HFFc6 (cell line): ENCODE results near the gene PTGS1. TPM values are rescaled to one million over a fixed set of nuclear protein-coding genes. Genes with fewer than 3 reads are reported as not detected.
"Not testable (repeated sequence)": the region's sequence is repeated elsewhere in the genome, so short reads cannot be mapped to it uniquely, and the experiment has no call there.

Experiments used
- DNase-seq: peaks from one replicate; pipeline ENCODE4 v3.0.0-alpha.2; 2018
- H3K27ac Mint-ChIP-seq: 2 replicates; pipeline ENCODE4 v1.8.0; 2020; ENCODE audit warnings: mild to moderate bottlenecking, mixed read lengths
- H3K27me3 Mint-ChIP-seq: 2 replicates; pipeline ENCODE4 v1.8.0; 2021; ENCODE audit warnings: mild to moderate bottlenecking, moderate library complexity, mixed read lengths; ENCODE audit not compliant: insufficient read depth
- H3K36me3 Mint-ChIP-seq: 2 replicates; pipeline ENCODE4 v1.8.0; 2021; ENCODE audit warnings: low read depth, mixed read lengths
- H3K4me1 Mint-ChIP-seq: 2 replicates; pipeline ENCODE4 v1.8.0; 2020; ENCODE audit warnings: low read depth, mixed read lengths
- H3K4me3 Mint-ChIP-seq: 2 replicates; pipeline ENCODE4 v1.8.0; 2020; ENCODE audit warnings: mild to moderate bottlenecking, moderate library complexity, mixed read lengths
- H3K9me3 Mint-ChIP-seq: 2 replicates; pipeline ENCODE4 v1.8.0; 2020; ENCODE audit warnings: mild to moderate bottlenecking, mixed read lengths
- CTCF ChIP-seq: fragments of 200-600 bp; sonication (generic); IDR thresholded peaks from 2 replicates; pipeline ENCODE4 v1.5.0; 2021; ENCODE audit warnings: antibody characterized with exemption, mild to moderate bottlenecking
- total RNA-seq, 6 experiments: library from RNA; stranded (reverse); fragmentation: NEBNext Ultra II Directional; extraction: Animal tissue kit (Norgen Biotek cat#: 25700); gene quantifications; 2 replicates in 1 of 6; 3 replicates in 5 of 6; pipeline ENCODE4 v1.2.3, GENCODE V29; 2021

The PTGS1 gene
- total RNA-seq, 6 experiments from 2014 or later = 33.0 to 122 (median 102) TPM

GRCh38 chr9:122355336-122355875 is 15.4 kb upstream of the PTGS1 start:
- 0 out of 2 replicates have a peak, but pooled peaks cover 1% of the 10 kb centered on the region for H3K27me3 Mint-ChIP-seq
- peaks cover 5% of the 10 kb centered on the region; the same call in 1 of the 2 replicates for H3K36me3 Mint-ChIP-seq
- H3K9me3 Mint-ChIP-seq = peaks cover 4% of the 10 kb centered on the region; the same call in 1 of the 2 replicates
- DNase-seq = no peak
- H3K4me3 Mint-ChIP-seq = no peak overlapping the region
- H3K27ac Mint-ChIP-seq = no peak overlapping the region
- peaks cover 23% of the 10 kb centered on the region for H3K4me1 Mint-ChIP-seq
- no peak for TF ChIP-seq CTCF

DNA sequence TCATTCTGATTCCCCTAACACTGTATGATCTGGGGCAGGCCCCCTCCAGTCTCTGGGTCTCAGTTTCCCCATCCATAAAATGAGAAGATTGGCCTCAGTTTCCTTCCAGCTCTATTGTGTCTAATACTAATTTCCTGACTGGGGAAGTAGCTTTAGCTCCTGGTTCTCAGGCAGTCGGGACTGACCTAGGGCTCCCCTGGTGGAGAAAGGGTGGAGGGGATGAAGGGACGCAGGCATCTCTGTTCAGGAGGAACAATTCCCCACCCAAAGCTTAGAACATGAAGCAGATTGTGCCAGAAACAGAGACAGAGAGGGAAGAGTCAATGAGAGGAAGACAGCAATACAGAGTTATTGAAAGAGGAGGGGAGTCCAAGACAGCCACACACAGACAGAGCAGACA is 14.2 kb upstream of the PTGS1 start:
- TF ChIP-seq CTCF = peak; percentile 63
- 0 out of 2 replicates have a peak, but pooled peaks cover 1% of the 10 kb centered on the region for H3K27me3 Mint-ChIP-seq
- H3K36me3 Mint-ChIP-seq = peaks cover 5% of the 10 kb centered on the region; the same call in 1 of the 2 replicates
- H3K4me1 Mint-ChIP-seq = peaks cover 29% of the 10 kb centered on the region
- H3K4me3 Mint-ChIP-seq = no peak overlapping the region
- H3K9me3 Mint-ChIP-seq = peaks cover 4% of the 10 kb centered on the region; the same call in 1 of the 2 replicates
- H3K27ac Mint-ChIP-seq = no peak overlapping the region
- DNase-seq = no peak

DNA sequence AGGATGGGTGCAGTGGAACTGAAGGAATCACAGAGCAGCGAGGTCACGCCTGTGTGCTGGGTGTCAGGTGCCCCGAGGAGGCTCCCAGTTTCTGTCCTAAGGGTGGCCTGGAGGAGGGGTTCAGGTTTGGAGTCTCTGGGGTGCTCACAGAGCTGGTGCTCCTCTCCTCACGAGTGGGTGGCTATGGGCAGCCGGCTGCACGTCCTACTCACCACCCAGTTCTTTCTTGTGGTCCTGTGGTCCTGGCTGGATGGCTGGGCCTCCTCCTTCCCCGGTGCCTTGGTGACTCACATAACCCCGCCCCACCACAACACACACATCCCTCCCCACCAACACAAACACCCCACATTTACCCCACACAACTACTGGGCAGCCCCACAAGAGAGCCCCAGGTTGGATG is 9.9 kb upstream of the PTGS1 start:
- peak; percentile 38 for DNase-seq
- Mint-ChIP-seq H3K36me3 (peaks cover 5% of the 10 kb centered on the region; the same call in 1 of the 2 replicates), H3K27me3 (peaks cover 4% of the 10 kb centered on the region), H3K27ac (peak overlapping the region; percentile 42), H3K9me3 (no peaks in the 10 kb centered on the region), H3K4me3 (no peak overlapping the region), H3K4me1 (peaks cover 46% of the 10 kb centered on the region)
- no peak for TF ChIP-seq CTCF

- H3K4me3 Mint-ChIP-seq, H3K9me3 Mint-ChIP-seq, H3K27ac Mint-ChIP-seq, DNase-seq, H3K27me3 Mint-ChIP-seq, H3K36me3 Mint-ChIP-seq: not testable (repeated sequence)
- peaks cover 50% of the 10 kb centered on the region for H3K4me1 Mint-ChIP-seq
Measured at GRCh38 chr9:122363131-122363530, 7.7 kb upstream of the PTGS1 start.

- Mint-ChIP-seq H3K27me3 (peaks cover 4% of the 10 kb centered on the region), H3K4me3 (no peak overlapping the region), H3K36me3 (peaks cover 8% of the 10 kb centered on the region; the same call in 1 of the 2 replicates), H3K4me1 (peaks cover 50% of the 10 kb centered on the region), H3K9me3 (no peaks in the 10 kb centered on the region), H3K27ac (0 out of 2 replicates have a peak overlapping the region, but pooled peaks have one; percentile 17)
- DNase-seq = no peak
- no peak for TF ChIP-seq CTCF
Measured at GRCh38 chr9:122364117-122364782, 6.6 kb upstream of the PTGS1 start.

DNA sequence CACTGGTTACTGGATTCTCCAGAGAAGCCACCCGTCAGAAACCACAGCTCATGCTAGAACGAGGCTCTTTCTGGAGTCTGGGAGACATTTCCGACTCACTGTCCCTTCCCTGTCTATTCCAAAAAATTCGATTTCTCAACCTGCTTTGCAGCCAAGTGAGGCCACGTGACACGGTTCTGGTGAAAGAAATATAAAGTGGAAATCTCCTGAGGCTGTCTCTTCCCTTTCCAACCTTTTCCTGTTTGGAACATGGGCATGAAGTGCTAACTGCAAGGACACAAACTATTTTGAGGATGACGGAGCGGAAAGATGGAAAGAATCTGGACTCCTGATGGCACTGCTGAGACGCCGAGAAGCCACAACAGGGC is 6.1 kb upstream of the PTGS1 start:
- no peak for TF ChIP-seq CTCF
- Mint-ChIP-seq H3K4me3 (no peak overlapping the region), H3K27me3 (peaks cover 4% of the 10 kb centered on the region), H3K4me1 (peaks cover 45% of the 10 kb centered on the region), H3K9me3 (no peaks in the 10 kb centered on the region), H3K36me3 (peaks cover 6% of the 10 kb centered on the region; the same call in 1 of the 2 replicates), H3K27ac (peak overlapping the region; percentile 17; the same call in 1 of the 2 replicates)
- DNase-seq = no peak
